DMS 273 treated with DMSO at 0.1 percent for 48 hours (cell line): Measurements from ENCODE around the gene FAU.
"Not testable (repeated sequence)": the region's sequence is repeated elsewhere in the genome, so short reads cannot be mapped to it uniquely, and the experiment has no call there.

Source experiments
- DNase-seq: peaks from one replicate; lab custom pipeline; 2025; lab: John Stamatoyannopoulos, UW

Gene FAU

GRCh38 chr11:65119670-65119995, 2.3 kb downstream of the FAU start:
- DNase-seq: no peak

- DNase-seq: not testable (repeated sequence)
Observed at GRCh38 chr11:65118891-65119669, 2.9 kb downstream of the FAU start.

GRCh38 chr11:65118097-65118837, 3.7 kb downstream of the FAU start:
- no peak for DNase-seq

GRCh38 chr11:65117206-65118096, 4.5 kb downstream of the FAU start, which contains the start of gene ZNHIT2:
Gene ZNHIT2 (minus strand): TSS chr11:65117701. CDS start chr11:65117653, 48 bp downstream.
- DNase-seq: peak; percentile 83

- DNase-seq: no peak
Observed at GRCh38 chr11:65116370-65117205, 5.3 kb downstream of the FAU start.

- no peak for DNase-seq
Observed at GRCh38 chr11:65115361-65116082, 6.4 kb downstream of the FAU start.

- no peak for DNase-seq
Observed at GRCh38 chr11:65114538-65115171, 7.3 kb downstream of the FAU start.

GRCh38 chr11:65113839-65114238, 8.1 kb downstream of the FAU start:
- no peak for DNase-seq

- no peak for DNase-seq
Observed at GRCh38 chr11:65113361-65113756, 8.6 kb downstream of the FAU start.

- no peak for DNase-seq
Observed at GRCh38 chr11:65112546-65113360, 9.2 kb downstream of the FAU start.

- peak; percentile 38 for DNase-seq
Observed at GRCh38 chr11:65111744-65112545, 10.0 kb downstream of the FAU start, which contains the start of gene TM7SF2. Gene TM7SF2 (plus strand): TSS chr11:65111872. CDS start chr11:65112016, 144 bp downstream.

- DNase-seq: no peak
Observed at GRCh38 chr11:65111159-65111743, 10.7 kb downstream of the FAU start.

GRCh38 chr11:65110354-65110861, 11.5 kb downstream of the FAU start:
- DNase-seq: peak; percentile 55

GRCh38 chr11:65109231-65110198, 12.4 kb downstream of the FAU start:
- DNase-seq: no peak

- DNase-seq: no peak
Observed at GRCh38 chr11:65108469-65109123, 13.3 kb downstream of the FAU start.
